Neural cell (in vitro differentiated cells): Measurements from ENCODE around the gene CASP10. TPM values are rescaled to one million over a fixed set of nuclear protein-coding genes. Genes with fewer than 3 reads are reported as not detected.

Source experiments
- H2AFZ ChIP-seq: fragments of 200-600, 300-800 bp; sonication (generic), shearing (Covaris generic); 2 replicates; pipeline ENCODE4 v1.6.0; 2014; ENCODE audit warnings: low read depth, mild to moderate bottlenecking, antibody characterized with exemption, low read length, moderate library complexity
- H3F3A ChIP-seq: fragments of 200-600 bp; shearing (Covaris generic); 2 replicates; pipeline ENCODE4 v1.6.1; 2016; ENCODE audit warnings: mild to moderate bottlenecking, moderate library complexity, mixed read lengths, antibody characterized with exemption, low read length; ENCODE audit not compliant: insufficient read depth, poor library complexity, severe bottlenecking
- H3K27ac ChIP-seq: fragments of 200-600, 300-800 bp; sonication (generic), shearing (Covaris generic); 2 replicates; pipeline ENCODE4 v1.5.1; 2014; ENCODE audit warnings: mild to moderate bottlenecking, low read length, moderate library complexity
- H3K27me3 ChIP-seq: fragments of 300-800, 200-600 bp; sonication (generic), shearing (Covaris generic); 2 replicates; pipeline ENCODE4 v1.6.0; 2014; ENCODE audit warnings: mild to moderate bottlenecking, low read depth, low read length, moderate library complexity; ENCODE audit not compliant: insufficient read depth
- H3K36me3 ChIP-seq: fragments of 300-800, 200-600 bp; sonication (generic), shearing (Covaris generic); 2 replicates; pipeline ENCODE4 v1.5.1; 2014; ENCODE audit warnings: mild to moderate bottlenecking, antibody characterized with exemption, low read length, moderate library complexity; ENCODE audit not compliant: insufficient read depth
- H3K4me2 ChIP-seq: fragments of 300-800, 200-600 bp; sonication (generic), shearing (Covaris generic); 2 replicates; pipeline ENCODE4 v1.6.0; 2014; ENCODE audit warnings: mild to moderate bottlenecking, low read length
- H3K4me3 ChIP-seq: fragments of 300-800, 200-600 bp; sonication (generic), shearing (Covaris generic); 2 replicates; pipeline ENCODE4 v1.5.1; 2014; ENCODE audit warnings: mild to moderate bottlenecking, low read length, moderate library complexity
- H3K79me2 ChIP-seq: fragments of 200-600 bp; shearing (Covaris generic); replicated peaks from 2 replicates; pipeline ENCODE4 v1.6.0; 2014; ENCODE audit warnings: mild to moderate bottlenecking, low read length, moderate library complexity; ENCODE audit not compliant: insufficient read depth
- H3K9ac ChIP-seq: fragments of 300-800, 200-600 bp; sonication (generic), shearing (Covaris generic); 2 replicates; pipeline ENCODE4 v1.6.1; 2016; ENCODE audit warnings: mild to moderate bottlenecking, low read length, mixed read lengths
- H3K9me2 ChIP-seq: fragments of 200-600 bp; shearing (Covaris generic); 2 replicates; pipeline ENCODE4 v1.6.1; 2016; ENCODE audit warnings: mild to moderate bottlenecking, low read length, mixed read lengths; ENCODE audit not compliant: insufficient read depth
- H3K9me3 ChIP-seq: fragments of 200-600, 300-800 bp; sonication (generic), shearing (Covaris generic); 2 replicates; pipeline ENCODE4 v1.6.1; 2016; ENCODE audit warnings: mild to moderate bottlenecking, mixed run types, low read length, moderate library complexity, mixed read lengths
- H4K20me1 ChIP-seq: fragments of 200-600 bp; shearing (Covaris generic); 2 replicates; pipeline ENCODE4 v1.6.1; 2016; ENCODE audit warnings: mild to moderate bottlenecking, mixed run types; ENCODE audit not compliant: insufficient read depth
- CTCF ChIP-seq: fragments of 450-650 bp; IDR thresholded peaks from 2 replicates; pipeline ENCODE4 v1.5.1; 2014; ENCODE audit warnings: antibody characterized with exemption, mild to moderate bottlenecking, moderate library complexity; ENCODE audit not compliant: poor library complexity, severe bottlenecking
- EP300 ChIP-seq: fragments of 450-650 bp; conservative IDR thresholded peaks from 2 replicates; pipeline ENCODE4 v1.6.1; 2014; ENCODE audit warnings: antibody characterized with exemption, mild to moderate bottlenecking, moderate library complexity; ENCODE audit not compliant: poor library complexity, severe bottlenecking
- EZH2 ChIP-seq: fragments of 200-600, 300-800 bp; shearing (Covaris generic), sonication (generic); IDR thresholded peaks from 2 replicates; pipeline ENCODE4 v1.6.1; 2014; ENCODE audit warnings: antibody characterized with exemption, low read length, borderline replicate concordance, mild to moderate bottlenecking; ENCODE audit not compliant: insufficient read depth, poor library complexity, severe bottlenecking
- MXI1 ChIP-seq: fragments of 450-650 bp; conservative IDR thresholded peaks from 2 replicates; pipeline ENCODE4 v1.6.1; 2014; ENCODE audit warnings: antibody characterized with exemption, mild to moderate bottlenecking; ENCODE audit not compliant: poor library complexity, severe bottlenecking
- POLR2AphosphoS5 ChIP-seq: IDR thresholded peaks from 2 replicates; pipeline ENCODE4 v1.6.1; 2012
- RAD21 ChIP-seq: fragments of 450-650 bp; conservative IDR thresholded peaks from 2 replicates; pipeline ENCODE4 v1.6.1; 2014; ENCODE audit warnings: antibody characterized with exemption, mild to moderate bottlenecking, moderate library complexity
- SMC3 ChIP-seq: fragments of 450-650 bp; conservative IDR thresholded peaks from 2 replicates; pipeline ENCODE4 v1.6.1; 2014; ENCODE audit warnings: antibody characterized with exemption, mild to moderate bottlenecking, moderate library complexity; ENCODE audit not compliant: poor library complexity
- TAF1 ChIP-seq: IDR thresholded peaks from 2 replicates; pipeline ENCODE4 v1.6.1; 2012; ENCODE audit warnings: low read depth
- polyA plus RNA-seq: library from polyadenylated mRNA; depleted of rRNA; stranded (reverse); fragments of >200 nt; gene quantifications from 2 replicates; pipeline ENCODE4 v1.2.3, GENCODE V29; 2014
- TF ChIP-seq, protein P1 (sequence below): IDR thresholded peaks from 2 replicates; pipeline ENCODE4 v1.6.1; 2012; ENCODE audit warnings: borderline replicate concordance

CASP10 gene
- polyA plus RNA-seq, 1 donor from 2014 or later = not detected

GRCh38 chr2:201231781-201232466 is 49.0 kb downstream of the CASP10 start:
- H3K27me3 ChIP-seq = no peaks in the 10 kb centered on the region
- H3K36me3 ChIP-seq = no peaks in the 10 kb centered on the region
- H2AFZ ChIP-seq = peak overlapping the region; percentile 7
- H3K9me2 ChIP-seq = no peaks in the 10 kb centered on the region
- H3K79me2 ChIP-seq = no peaks in the 10 kb centered on the region
- TF ChIP-seq MXI1 = no peak
- TF ChIP-seq EP300 = no peak
- TF ChIP-seq POLR2AphosphoS5 = no peak
- TF ChIP-seq EZH2 = no peak
- TF ChIP-seq SMC3 = peak; percentile 32
- TF ChIP-seq, protein P1, sequence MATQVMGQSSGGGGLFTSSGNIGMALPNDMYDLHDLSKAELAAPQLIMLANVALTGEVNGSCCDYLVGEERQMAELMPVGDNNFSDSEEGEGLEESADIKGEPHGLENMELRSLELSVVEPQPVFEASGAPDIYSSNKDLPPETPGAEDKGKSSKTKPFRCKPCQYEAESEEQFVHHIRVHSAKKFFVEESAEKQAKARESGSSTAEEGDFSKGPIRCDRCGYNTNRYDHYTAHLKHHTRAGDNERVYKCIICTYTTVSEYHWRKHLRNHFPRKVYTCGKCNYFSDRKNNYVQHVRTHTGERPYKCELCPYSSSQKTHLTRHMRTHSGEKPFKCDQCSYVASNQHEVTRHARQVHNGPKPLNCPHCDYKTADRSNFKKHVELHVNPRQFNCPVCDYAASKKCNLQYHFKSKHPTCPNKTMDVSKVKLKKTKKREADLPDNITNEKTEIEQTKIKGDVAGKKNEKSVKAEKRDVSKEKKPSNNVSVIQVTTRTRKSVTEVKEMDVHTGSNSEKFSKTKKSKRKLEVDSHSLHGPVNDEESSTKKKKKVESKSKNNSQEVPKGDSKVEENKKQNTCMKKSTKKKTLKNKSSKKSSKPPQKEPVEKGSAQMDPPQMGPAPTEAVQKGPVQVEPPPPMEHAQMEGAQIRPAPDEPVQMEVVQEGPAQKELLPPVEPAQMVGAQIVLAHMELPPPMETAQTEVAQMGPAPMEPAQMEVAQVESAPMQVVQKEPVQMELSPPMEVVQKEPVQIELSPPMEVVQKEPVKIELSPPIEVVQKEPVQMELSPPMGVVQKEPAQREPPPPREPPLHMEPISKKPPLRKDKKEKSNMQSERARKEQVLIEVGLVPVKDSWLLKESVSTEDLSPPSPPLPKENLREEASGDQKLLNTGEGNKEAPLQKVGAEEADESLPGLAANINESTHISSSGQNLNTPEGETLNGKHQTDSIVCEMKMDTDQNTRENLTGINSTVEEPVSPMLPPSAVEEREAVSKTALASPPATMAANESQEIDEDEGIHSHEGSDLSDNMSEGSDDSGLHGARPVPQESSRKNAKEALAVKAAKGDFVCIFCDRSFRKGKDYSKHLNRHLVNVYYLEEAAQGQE = no peak
- peak; percentile 36 for TF ChIP-seq RAD21
- TF ChIP-seq CTCF = peak; percentile 66
- no peak for TF ChIP-seq TAF1
- H3F3A ChIP-seq = no peaks in the 10 kb centered on the region
- H3K4me3 ChIP-seq = no peak overlapping the region
- no peaks in the 10 kb centered on the region for H3K9me3 ChIP-seq
- no peak overlapping the region for H3K27ac ChIP-seq
- H3K9ac ChIP-seq = no peak overlapping the region
- H4K20me1 ChIP-seq = no peaks in the 10 kb centered on the region
- no peak overlapping the region for H3K4me2 ChIP-seq

DNA sequence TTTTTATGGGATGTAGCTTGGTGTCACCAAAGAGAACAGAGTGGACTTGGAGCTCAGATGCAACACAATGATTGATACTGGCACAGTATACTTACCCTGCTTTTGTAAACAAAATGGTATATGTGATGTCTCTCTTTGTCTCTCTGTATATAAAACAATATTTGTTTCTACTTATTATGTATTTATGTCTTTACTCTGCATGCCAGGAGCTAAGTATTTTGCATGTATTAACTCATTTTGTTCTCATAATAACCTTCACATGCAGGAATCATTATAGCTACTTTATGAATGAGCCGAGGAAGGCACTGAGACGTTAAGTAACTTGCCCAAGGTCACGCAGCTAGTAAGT is 49.5 kb downstream of the CASP10 start:
- no peaks in the 10 kb centered on the region for H3K9me2 ChIP-seq
- no peaks in the 10 kb centered on the region for H3F3A ChIP-seq
- H2AFZ ChIP-seq = no peak overlapping the region
- no peak overlapping the region for H3K27ac ChIP-seq
- H3K4me3 ChIP-seq = no peak overlapping the region
- H4K20me1 ChIP-seq = no peaks in the 10 kb centered on the region
- no peaks in the 10 kb centered on the region for H3K36me3 ChIP-seq
- no peaks in the 10 kb centered on the region for H3K79me2 ChIP-seq
- H3K9ac ChIP-seq = no peak overlapping the region
- H3K4me2 ChIP-seq = no peak overlapping the region
- no peaks in the 10 kb centered on the region for H3K9me3 ChIP-seq
- TF ChIP-seq MXI1 (no peak), CTCF (no peak), RAD21 (no peak), SMC3 (no peak)
- no peaks in the 10 kb centered on the region for H3K27me3 ChIP-seq
